Ovary (tissue), 3 donors: Measurements from ENCODE around the gene HSP90AB1.

Source experiments
- CTCF ChIP-seq, 3 donors: fragments of 450-650 bp in 2 of 3; fragments of 200-600 bp in 1 of 3; IDR thresholded peaks; one replicate each; pipeline versions ENCODE4 v1.5.1 to v1.8.0; 2016 to 2022; ENCODE audit warnings: antibody characterized with exemption in 3 of 3, mild to moderate bottlenecking in 1 of 3
- POLR2A ChIP-seq: fragments of 450-650 bp; IDR thresholded peaks from one replicate; pipeline ENCODE4 v1.6.1; 2017; ENCODE audit warnings: antibody characterized with exemption, mild to moderate bottlenecking, moderate library complexity
- donor health status: DM: no; HTN: no; CAD: no.

GRCh38 chr6:44203955-44204354, 42.9 kb upstream of the HSP90AB1 start:
- TF ChIP-seq CTCF (IDR thresholded peaks at IDR 0.05) (no peak), POLR2A (no peak)
